B cell (primary cell): ENCODE results near the gene NPHP4.
A peak's percentile ranks its signal among the peaks of the same experiment; 100 is the strongest.

ENCODE experiments used
- CTCF ChIP-seq: fragments of 200-600 bp; IDR thresholded peaks from one replicate; pipeline ENCODE4 v1.8.0; 2022; ENCODE audit warnings: antibody characterized with exemption, mild to moderate bottlenecking
- EZH2 ChIP-seq: IDR thresholded peaks from 2 replicates; pipeline ENCODE4 v1.6.1; 2012; ENCODE audit warnings: borderline replicate concordance, low read depth, mild to moderate bottlenecking, moderate library complexity, low read length; ENCODE audit not compliant: insufficient read depth, poor library complexity, severe bottlenecking

- peak; percentile 47 for TF ChIP-seq CTCF
- no peak for TF ChIP-seq EZH2
Measured at GRCh38 chr1:6041432-6042062, 49.3 kb upstream of the NPHP4 start.
